B cell (primary cell): Measurements from ENCODE around the gene SERGEF. TPM values are rescaled to one million over a fixed set of nuclear protein-coding genes. Genes with fewer than 3 reads are reported as not detected.

Experiments
- ATAC-seq: fragments of 200-7000 bp; cut with Tn5 transposase; one replicate; pipeline ENCODE4 v1.10.0; 2021; ENCODE audit warnings: low read depth, mild to moderate bottlenecking, moderate number of reproducible peaks, moderate library complexity
- CTCF ChIA-PET: fragments of 350-600 bp; sonication (Branson Sonifier 250); formaldehyde crosslinking; loops from one replicate; lab custom pipeline; 2021; ENCODE audit warnings: antibody characterized with exemption, inconsistent platforms; lab: Charles Lee
- POLR2A ChIA-PET: fragments of 350-600 bp; sonication (Branson Sonifier 250); formaldehyde crosslinking; loops from one replicate; lab custom pipeline; 2021; ENCODE audit warnings: antibody characterized with exemption; lab: Charles Lee
- DNase-seq: peaks from one replicate; pipeline ENCODE4 v3.0.0; 2013
- H2AFZ ChIP-seq: 2 replicates; pipeline ENCODE4 v1.6.1; 2012; ENCODE audit warnings: mild to moderate bottlenecking, low read depth, low read length; ENCODE audit not compliant: insufficient read depth, poor library complexity, severe bottlenecking
- H3K27ac ChIP-seq, 2 donors: 1 replicate in 1 of 2; 2 replicates in 1 of 2; pipeline ENCODE4 v1.5.1; 2012 to 2013; ENCODE audit warnings: low read length in 2 of 2, mild to moderate bottlenecking in 2 of 2, moderate library complexity in 1 of 2
- H3K27me3 ChIP-seq, 4 experiments: fragments of 200-600 bp in 1 of 4; sonication (generic) in 1 of 4; replicated peaks in 1 of 4; 1 replicate in 2 of 4; 2 replicates in 2 of 4; pipeline versions ENCODE4 v1.6.1 to v1.7.0; 2013 to 2016; ENCODE audit warnings: low read length in 3 of 4, mild to moderate bottlenecking in 2 of 4, mixed read lengths in 1 of 4, moderate library complexity in 1 of 4; ENCODE audit not compliant: insufficient read depth in 4 of 4, control insufficient read depth in 3 of 4; ENCODE audit errors: control extremely low read depth in 1 of 4
- H3K36me3 ChIP-seq, 2 experiments: replicated peaks in 1 of 2; 1 replicate in 1 of 2; 2 replicates in 1 of 2; pipeline versions ENCODE4 v1.6.1 to v1.7.1; 2013; ENCODE audit warnings: low read length in 1 of 2; ENCODE audit not compliant: insufficient read depth in 2 of 2, control insufficient read depth in 1 of 2; ENCODE audit errors: control extremely low read depth in 1 of 2, extremely low read depth in 1 of 2
- H3K4me1 ChIP-seq, 2 donors: fragments of 200-600 bp in 1 of 2; sonication (generic) in 1 of 2; 1 replicate in 1 of 2; 2 replicates in 1 of 2; pipeline versions ENCODE4 v1.5.1 to v1.6.1; 2013 to 2017; ENCODE audit warnings: low read length in 2 of 2; ENCODE audit not compliant: control insufficient read depth in 2 of 2, insufficient read depth in 2 of 2
- H3K4me2 ChIP-seq: replicated peaks from 2 replicates; pipeline ENCODE3; 2012; ENCODE audit warnings: mild to moderate bottlenecking, low read depth, low read length; ENCODE audit not compliant: poor library complexity, severe bottlenecking
- H3K4me3 ChIP-seq, 5 experiments: fragments of 200-600 bp in 1 of 5; sonication (generic) in 1 of 5; 1 replicate in 3 of 5; 2 replicates in 2 of 5; pipeline versions ENCODE4 v1.5.1 to v1.7.0; 2011 to 2016; ENCODE audit warnings: low read length in 4 of 5, mild to moderate bottlenecking in 4 of 5, low read depth in 2 of 5, control low read depth in 1 of 5, moderate library complexity in 1 of 5; ENCODE audit not compliant: insufficient read depth in 1 of 5; ENCODE audit errors: control extremely low read depth in 1 of 5, extremely low read depth in 1 of 5
- H3K79me2 ChIP-seq: fragments of 200-600 bp; sonication (generic); one replicate; pipeline ENCODE4 v1.6.0; 2016; ENCODE audit warnings: low read length; ENCODE audit not compliant: control insufficient read depth, insufficient read depth
- H3K9ac ChIP-seq: fragments of 200-600 bp; sonication (generic); 2 replicates; pipeline ENCODE4 v1.6.1; 2017; ENCODE audit warnings: mild to moderate bottlenecking, low read length, moderate library complexity
- H3K9me3 ChIP-seq, 3 donors: one replicate each; pipeline versions ENCODE4 v1.6.1 to v1.7.1; 2013; ENCODE audit warnings: low read length in 2 of 3; ENCODE audit not compliant: control insufficient read depth in 2 of 3, insufficient read depth in 1 of 3; ENCODE audit errors: control extremely low read depth in 1 of 3
- H4K20me1 ChIP-seq: 2 replicates; pipeline ENCODE4 v1.6.0; 2012; ENCODE audit warnings: mild to moderate bottlenecking, low read length; ENCODE audit not compliant: insufficient read depth, control insufficient read depth, poor library complexity, severe bottlenecking
- H3K27ac Mint-ChIP-seq: one replicate; pipeline ENCODE4 v1.8.0; 2021; ENCODE audit warnings: mixed read lengths
- H3K27me3 Mint-ChIP-seq: one replicate; pipeline ENCODE4 v1.8.0; 2021; ENCODE audit warnings: mixed read lengths
- H3K4me1 Mint-ChIP-seq: one replicate; pipeline ENCODE4 v1.8.0; 2021; ENCODE audit warnings: mixed read lengths
- H3K4me3 Mint-ChIP-seq: one replicate; pipeline ENCODE4 v1.8.0; 2021; ENCODE audit warnings: mixed read lengths
- H3K9me3 Mint-ChIP-seq: one replicate; pipeline ENCODE4 v1.8.0; 2022; ENCODE audit warnings: mixed read lengths; ENCODE audit not compliant: insufficient read depth
- CTCF ChIP-seq: fragments of 200-600 bp; IDR thresholded peaks from one replicate; pipeline ENCODE4 v1.8.0; 2022; ENCODE audit warnings: antibody characterized with exemption, mild to moderate bottlenecking
- EZH2 ChIP-seq: IDR thresholded peaks from 2 replicates; pipeline ENCODE4 v1.6.1; 2012; ENCODE audit warnings: borderline replicate concordance, low read depth, mild to moderate bottlenecking, moderate library complexity, low read length; ENCODE audit not compliant: insufficient read depth, poor library complexity, severe bottlenecking
- WGBS: methylation state at CpG from one replicate; pipeline ENCODE4 v1.1.5; 2013; ENCODE audit warnings: missing lambda C conversion rate; ENCODE audit not compliant: insufficient coverage; 5-methylcytosine and 5-hydroxymethylcytosine counted together
- intact Hi-C: fragments of 100-400 bp; cut with micrococcal nuclease; formaldehyde crosslinking; loops from one replicate; pipeline ENCODE4 v1.10.0; 2022
- polyA plus RNA-seq: library from polyadenylated mRNA; depleted of rRNA; stranded (reverse); fragments of >200 nt; gene quantifications from 2 replicates; pipeline ENCODE4 v1.2.3, GENCODE V29; 2012
- total RNA-seq, 2 donors: library from RNA; stranded (reverse); fragments of 120-200 nt in 1 of 2; gene quantifications; 1 replicate in 1 of 2; 2 replicates in 1 of 2; pipeline versions ENCODE4 v1.2.3 to v1.2.4, GENCODE V29; 2013 to 2022

SERGEF gene
- total and polyA plus RNA-seq, 2 donors (not counting 1 experiment from before 2014, with no cell fraction given), result 24.2 to 54.3 TPM

GRCh38 chr11:17782603-17783337 is 230.1 kb downstream of the SERGEF start:
- Mint-ChIP-seq H3K4me3 (no peak overlapping the region), H3K27me3 (no peaks in the 10 kb centered on the region), H3K9me3 (no peaks in the 10 kb centered on the region), H3K27ac (no peak overlapping the region), H3K4me1 (no peaks in the 10 kb centered on the region)
- H3K9ac ChIP-seq, result no peak overlapping the region
- no peak overlapping the region for H3K4me2 ChIP-seq
- no peaks in the 10 kb centered on the region for H3K36me3 ChIP-seq
- no peaks in the 10 kb centered on the region for H3K79me2 ChIP-seq
- H3K27ac ChIP-seq, result no peak overlapping the region
- ChIA-PET CTCF (interaction anchor here (1.2 kb wide), 1 partner anchor 51 kb away, joined by 3 read pairs; no protein-coding TSS in a partner anchor), POLR2A (no interaction called here)
- WGBS, result 73% methylated on average over 1 of the region's 4 CpGs
- no peaks in the 10 kb centered on the region for H4K20me1 ChIP-seq
- H3K9me3 ChIP-seq, result no peaks in the 10 kb centered on the region
- ATAC-seq (no peak), DNase-seq (no peak)
- no peak overlapping the region for H2AFZ ChIP-seq
- H3K4me3 ChIP-seq, result no peak overlapping the region
- TF ChIP-seq EZH2 (no peak), CTCF (no peak)
- no peaks in the 10 kb centered on the region for H3K4me1 ChIP-seq
- intact Hi-C loops, result no loop called here
- no peaks in the 10 kb centered on the region for H3K27me3 ChIP-seq

- H3K79me2 ChIP-seq, result no peaks in the 10 kb centered on the region
- ATAC-seq (no peak), DNase-seq (no peak)
- no peak overlapping the region for H3K27ac Mint-ChIP-seq
- no peak overlapping the region for H2AFZ ChIP-seq
- H3K4me3 ChIP-seq, result no peak overlapping the region
- H3K27ac ChIP-seq, result no peak overlapping the region
- WGBS, result 93% methylated on average over 9 of the region's 12 CpGs
- H3K27me3 Mint-ChIP-seq, result no peaks in the 10 kb centered on the region
- no peaks in the 10 kb centered on the region for H3K4me1 Mint-ChIP-seq
- no peaks in the 10 kb centered on the region for H3K9me3 Mint-ChIP-seq
- H3K4me3 Mint-ChIP-seq, result no peak overlapping the region
- POLR2A ChIA-PET, result no interaction called here
- no peaks in the 10 kb centered on the region for H3K4me1 ChIP-seq
- no peaks in the 10 kb centered on the region for H3K36me3 ChIP-seq
- CTCF ChIA-PET, result interaction anchor here (1.2 kb wide), 1 partner anchor 51 kb away, joined by 3 read pairs; no protein-coding TSS in a partner anchor
- no peak overlapping the region for H3K9ac ChIP-seq
- H4K20me1 ChIP-seq, result no peaks in the 10 kb centered on the region
- intact Hi-C loops, result no loop called here
- TF ChIP-seq EZH2 (no peak), CTCF (no peak)
- no peaks in the 10 kb centered on the region for H3K27me3 ChIP-seq
- H3K9me3 ChIP-seq, result no peaks in the 10 kb centered on the region
- H3K4me2 ChIP-seq, result no peak overlapping the region
Measured at GRCh38 chr11:17782145-17782544, 230.7 kb downstream of the SERGEF start.
